Glomerular visceral epithelial cell (primary cell): ENCODE measurements around the gene HSPA2.

Experiments
- DNase-seq: peaks from one replicate; pipeline ENCODE4 v3.0.0-alpha.2; 2016; ENCODE audit errors: extremely low spot score

The HSPA2 gene

GRCh38 chr14:64540208-64541202 lies at the start of gene HSPA2:
Gene HSPA2, plus strand, starts transcription at chr14:64540741. Its CDS starts 109 bp downstream, at chr14:64540850.
- peak; percentile 100 for DNase-seq

- no peak for DNase-seq
Measured at GRCh38 chr14:64491637-64492036, 48.9 kb upstream of the HSPA2 start.

- DNase-seq, result no peak
Measured at GRCh38 chr14:64493455-64493854, 47.1 kb upstream of the HSPA2 start.

- no peak for DNase-seq
Measured at GRCh38 chr14:64495252-64495651, 45.3 kb upstream of the HSPA2 start.

- no peak for DNase-seq
Measured at GRCh38 chr14:64496764-64497163, 43.8 kb upstream of the HSPA2 start.

- no peak for DNase-seq
Measured at GRCh38 chr14:64500088-64500487, 40.5 kb upstream of the HSPA2 start.

- DNase-seq, result peak; percentile 71
Measured at GRCh38 chr14:64501411-64502171, 39.0 kb upstream of the HSPA2 start.

- DNase-seq, result peak; percentile 11
Measured at GRCh38 chr14:64502456-64502855, 38.1 kb upstream of the HSPA2 start.

- DNase-seq, result peak; percentile 23
Measured at GRCh38 chr14:64502887-64503433, 37.6 kb upstream of the HSPA2 start.

GRCh38 chr14:64503434-64504309 lies 36.9 kb upstream of the HSPA2 start, which contains the start of gene ZBTB25:
Gene ZBTB25, minus strand, starts transcription at chr14:64503838. Its CDS starts 13,305 bp downstream, at chr14:64490533.
- peak; percentile 93 for DNase-seq

- peak; percentile 89 for DNase-seq
Measured at GRCh38 chr14:64504310-64504896, 36.1 kb upstream of the HSPA2 start, which contains the start of gene ZBTB1. Gene ZBTB1, plus strand, starts transcription at chr14:64504770. Its CDS starts 16,735 bp downstream, at chr14:64521505.

- DNase-seq, result peak; percentile 87
Measured at GRCh38 chr14:64504897-64505794, 35.4 kb upstream of the HSPA2 start.

GRCh38 chr14:64506721-64507120 lies 33.8 kb upstream of the HSPA2 start:
- DNase-seq, result no peak

- DNase-seq, result peak; percentile 16
Measured at GRCh38 chr14:64507376-64508156, 33.0 kb upstream of the HSPA2 start.

- DNase-seq, result no peak
Measured at GRCh38 chr14:64508215-64508776, 32.2 kb upstream of the HSPA2 start.

GRCh38 chr14:64509036-64509435 lies 31.5 kb upstream of the HSPA2 start:
- no peak for DNase-seq

GRCh38 chr14:64510825-64511671 lies 29.5 kb upstream of the HSPA2 start:
- DNase-seq, result peak; percentile 66
